Measurements from ENCODE around the gene KANSL1L.

DNA sequence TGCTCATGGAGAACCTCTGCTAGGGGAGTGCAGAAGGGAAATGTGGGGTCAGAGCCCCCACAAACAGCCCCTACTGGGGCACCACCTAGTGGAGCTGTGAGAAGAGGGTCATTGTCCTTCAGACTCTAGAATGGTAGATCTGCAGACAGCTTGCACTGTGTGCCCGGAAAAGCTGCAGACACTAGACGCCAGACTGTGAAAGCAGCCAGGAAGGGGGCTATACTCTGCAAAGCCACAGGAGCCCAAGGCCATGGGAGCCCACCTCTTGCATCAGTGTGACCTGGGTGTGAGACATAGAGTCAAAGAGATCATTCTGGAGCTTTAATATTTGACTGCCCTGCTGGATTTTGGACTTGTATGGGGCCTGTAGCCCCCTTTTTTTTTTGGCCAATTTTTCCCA lies 107.9 kb downstream of the KANSL1L start:
- TF ChIP-seq CTCF (IDR thresholded peaks at IDR 0.05) (no peak), POLR2A (IDR thresholded peaks at IDR 0.05) (no peak)

All from uterus (tissue), 2 donors.